HepG2 (cell line): ENCODE measurements around the gene NOTO. TPM values are rescaled to one million over a fixed set of nuclear protein-coding genes. Genes with fewer than 3 reads are reported as not detected.

Source experiments
- BRD4 ChIP-seq: sonication (generic); formaldehyde crosslinking; IDR thresholded peaks from 2 replicates; pipeline ENCODE4 v1.4.0; 2020; ENCODE audit warnings: missing genetic modification reagents
- CREM ChIP-seq, 2 experiments: sonication (generic) in 1 of 2; formaldehyde crosslinking in 1 of 2; IDR thresholded peaks; 2 replicates each; pipeline versions ENCODE4 v1.4.0 to v1.6.1; 2016 to 2020; ENCODE audit warnings: antibody characterized with exemption in 1 of 2, mild to moderate bottlenecking in 1 of 2, missing genetic modification reagents in 1 of 2
- FOXA3 ChIP-seq: IDR thresholded peaks from 2 replicates; pipeline ENCODE4 v1.6.1; 2016; ENCODE audit warnings: missing genetic modification reagents, missing compliant biosample characterization
- HOXD1 ChIP-seq: sonication (generic); formaldehyde crosslinking; IDR thresholded peaks from 2 replicates; pipeline ENCODE4 v1.5.0; 2020; ENCODE audit warnings: missing genetic modification reagents
- ZNF180 ChIP-seq: sonication (generic); formaldehyde crosslinking; IDR thresholded peaks from 2 replicates; pipeline ENCODE4 v1.4.0; 2020; ENCODE audit warnings: low read depth, missing genetic modification reagents, borderline replicate concordance
- polyA plus RNA-seq, 8 experiments: library from polyadenylated mRNA; depleted of rRNA in 3 of 8; stranded (reverse) in 7 of 8; unstranded in 1 of 8; fragments of >200 nt; fragmentation: Illumina TruSeq in 4 of 8; extraction: Trizol in 4 of 8; gene quantifications; 2 replicates each; pipeline versions ENCODE4 v1.2.1 to v1.2.3, GENCODE V29; 2011 to 2016; ENCODE audit warnings: low read depth in 4 of 8, missing spikeins in 1 of 8, mixed read lengths in 1 of 8; ENCODE audit not compliant: insufficient read depth in 1 of 8
- total RNA-seq, 5 experiments: library from RNA; depleted of rRNA; stranded (reverse); fragments of >200 nt; fragmentation: Illumina TruSeq; extraction: Trizol; gene quantifications; 2 replicates each; pipeline ENCODE4 v1.2.3, GENCODE V29; 2016; ENCODE audit warnings: low read depth in 1 of 5
- TF ChIP-seq, protein P1 (sequence below): sonication (generic); formaldehyde crosslinking; IDR thresholded peaks from one replicate; pipeline ENCODE4 v1.5.1; 2020; ENCODE audit warnings: mild to moderate bottlenecking, missing genetic modification reagents; ENCODE audit errors: not compliant biosample characterization
- TF ChIP-seq, protein P2 (sequence below): sonication (generic); formaldehyde crosslinking; IDR thresholded peaks from 2 replicates; pipeline ENCODE4 v1.4.0; 2020; ENCODE audit warnings: mild to moderate bottlenecking, missing genetic modification reagents, borderline replicate concordance

NOTO gene
- total and polyA plus RNA-seq, 2 of the 13 experiments (the other 11 are each of a cell fraction or from before 2014, with no cell fraction given), result not detected

DNA sequence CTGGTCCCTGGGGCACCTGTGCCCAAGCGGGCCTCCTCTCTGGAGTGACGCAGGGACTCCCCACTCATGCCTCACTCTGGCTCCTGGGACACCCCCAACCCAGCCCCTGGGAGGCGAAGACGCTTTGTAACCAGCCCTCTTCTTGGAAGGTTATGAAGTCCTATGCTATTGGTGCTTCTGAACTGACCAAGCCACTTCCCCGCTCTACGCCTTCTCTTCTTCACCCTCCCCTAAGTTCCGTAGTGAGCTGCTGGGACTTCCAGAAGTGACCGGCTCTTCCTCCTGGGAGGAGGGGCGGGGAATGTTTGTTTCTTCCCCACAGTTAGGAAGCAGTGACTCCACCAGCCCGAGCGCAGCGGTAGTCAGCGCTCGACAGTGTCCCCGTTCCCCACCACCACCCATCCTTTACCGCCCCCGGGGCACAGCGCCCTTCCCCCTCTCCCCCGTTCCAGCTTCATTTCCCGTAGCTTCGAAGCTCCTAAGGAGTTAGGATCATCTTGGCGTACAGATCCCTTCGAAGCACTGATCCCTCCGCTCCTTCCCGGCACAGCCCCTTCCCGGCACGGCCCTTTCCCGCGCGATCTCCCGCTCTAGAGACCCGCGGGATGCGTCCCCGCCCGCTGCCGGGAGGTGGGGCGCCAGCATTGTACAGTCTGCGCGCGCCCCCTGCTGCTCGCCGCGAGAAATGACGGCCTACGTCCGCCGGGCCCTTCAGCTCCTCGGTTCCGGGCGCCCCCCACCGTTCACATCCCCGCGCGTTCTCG is 25.3 kb upstream of the NOTO start (continued):
- TF ChIP-seq, protein P1, sequence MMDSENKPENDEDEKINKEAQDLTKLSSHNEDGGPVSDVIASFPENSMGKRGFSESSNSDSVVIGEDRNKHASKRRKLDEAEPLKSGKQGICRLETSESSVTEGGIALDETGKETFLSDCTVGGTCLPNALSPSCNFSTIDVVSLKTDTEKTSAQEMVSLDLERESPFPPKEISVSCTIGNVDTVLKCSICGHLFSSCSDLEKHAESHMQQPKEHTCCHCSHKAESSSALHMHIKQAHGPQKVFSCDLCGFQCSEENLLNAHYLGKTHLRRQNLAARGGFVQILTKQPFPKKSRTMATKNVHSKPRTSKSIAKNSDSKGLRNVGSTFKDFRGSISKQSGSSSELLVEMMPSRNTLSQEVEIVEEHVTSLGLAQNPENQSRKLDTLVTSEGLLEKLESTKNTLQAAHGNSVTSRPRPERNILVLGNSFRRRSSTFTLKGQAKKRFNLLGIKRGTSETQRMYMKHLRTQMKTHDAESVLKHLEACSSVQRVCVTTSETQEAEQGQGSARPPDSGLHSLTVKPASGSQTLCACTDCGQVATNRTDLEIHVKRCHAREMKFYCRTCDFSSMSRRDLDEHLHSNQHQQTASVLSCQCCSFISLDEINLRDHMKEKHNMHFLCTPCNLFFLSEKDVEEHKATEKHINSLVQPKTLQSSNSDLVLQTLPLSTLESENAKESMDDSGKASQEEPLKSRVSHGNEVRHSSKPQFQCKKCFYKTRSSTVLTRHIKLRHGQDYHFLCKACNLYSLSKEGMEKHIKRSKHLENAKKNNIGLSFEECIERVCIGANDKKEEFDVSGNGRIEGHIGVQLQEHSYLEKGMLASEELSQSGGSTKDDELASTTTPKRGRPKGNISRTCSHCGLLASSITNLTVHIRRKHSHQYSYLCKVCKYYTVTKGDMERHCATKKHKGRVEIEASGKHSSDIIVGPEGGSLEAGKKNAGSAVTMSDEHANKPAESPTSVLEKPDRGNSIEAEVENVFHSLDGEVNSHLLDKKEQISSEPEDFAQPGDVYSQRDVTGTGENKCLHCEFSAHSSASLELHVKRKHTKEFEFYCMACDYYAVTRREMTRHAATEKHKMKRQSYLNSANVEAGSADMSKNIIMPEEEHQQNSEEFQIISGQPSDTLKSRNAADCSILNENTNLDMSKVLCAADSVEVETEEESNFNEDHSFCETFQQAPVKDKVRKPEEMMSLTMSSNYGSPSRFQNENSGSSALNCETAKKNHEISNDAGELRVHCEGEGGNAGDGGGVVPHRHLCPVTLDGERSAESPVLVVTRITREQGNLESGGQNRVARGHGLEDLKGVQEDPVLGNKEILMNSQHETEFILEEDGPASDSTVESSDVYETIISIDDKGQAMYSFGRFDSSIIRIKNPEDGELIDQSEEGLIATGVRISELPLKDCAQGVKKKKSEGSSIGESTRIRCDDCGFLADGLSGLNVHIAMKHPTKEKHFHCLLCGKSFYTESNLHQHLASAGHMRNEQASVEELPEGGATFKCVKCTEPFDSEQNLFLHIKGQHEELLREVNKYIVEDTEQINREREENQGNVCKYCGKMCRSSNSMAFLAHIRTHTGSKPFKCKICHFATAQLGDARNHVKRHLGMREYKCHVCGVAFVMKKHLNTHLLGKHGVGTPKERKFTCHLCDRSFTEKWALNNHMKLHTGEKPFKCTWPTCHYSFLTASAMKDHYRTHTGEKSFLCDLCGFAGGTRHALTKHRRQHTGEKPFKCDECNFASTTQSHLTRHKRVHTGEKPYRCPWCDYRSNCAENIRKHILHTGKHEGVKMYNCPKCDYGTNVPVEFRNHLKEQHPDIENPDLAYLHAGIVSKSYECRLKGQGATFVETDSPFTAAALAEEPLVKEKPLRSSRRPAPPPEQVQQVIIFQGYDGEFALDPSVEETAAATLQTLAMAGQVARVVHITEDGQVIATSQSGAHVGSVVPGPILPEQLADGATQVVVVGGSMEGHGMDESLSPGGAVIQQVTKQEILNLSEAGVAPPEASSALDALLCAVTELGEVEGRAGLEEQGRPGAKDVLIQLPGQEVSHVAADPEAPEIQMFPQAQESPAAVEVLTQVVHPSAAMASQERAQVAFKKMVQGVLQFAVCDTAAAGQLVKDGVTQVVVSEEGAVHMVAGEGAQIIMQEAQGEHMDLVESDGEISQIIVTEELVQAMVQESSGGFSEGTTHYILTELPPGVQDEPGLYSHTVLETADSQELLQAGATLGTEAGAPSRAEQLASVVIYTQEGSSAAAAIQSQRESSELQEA (CRISPR knock-in tag), result peak; percentile 48
- TF ChIP-seq HOXD1 (CRISPR knock-in tag), result peak; percentile 67; the same call in 1 of the 2 replicates
- no peak for TF ChIP-seq BRD4 (CRISPR knock-in tag)
- peak; percentile 59 for TF ChIP-seq FOXA3 (CRISPR knock-in tag)
- no peak for TF ChIP-seq ZNF180 (CRISPR knock-in tag)
- TF ChIP-seq CREM (IDR thresholded peaks at IDR 0.05), result no peak
- no peak for TF ChIP-seq CREM (CRISPR knock-in tag; IDR thresholded peaks at IDR 0.05)
- TF ChIP-seq, protein P2, sequence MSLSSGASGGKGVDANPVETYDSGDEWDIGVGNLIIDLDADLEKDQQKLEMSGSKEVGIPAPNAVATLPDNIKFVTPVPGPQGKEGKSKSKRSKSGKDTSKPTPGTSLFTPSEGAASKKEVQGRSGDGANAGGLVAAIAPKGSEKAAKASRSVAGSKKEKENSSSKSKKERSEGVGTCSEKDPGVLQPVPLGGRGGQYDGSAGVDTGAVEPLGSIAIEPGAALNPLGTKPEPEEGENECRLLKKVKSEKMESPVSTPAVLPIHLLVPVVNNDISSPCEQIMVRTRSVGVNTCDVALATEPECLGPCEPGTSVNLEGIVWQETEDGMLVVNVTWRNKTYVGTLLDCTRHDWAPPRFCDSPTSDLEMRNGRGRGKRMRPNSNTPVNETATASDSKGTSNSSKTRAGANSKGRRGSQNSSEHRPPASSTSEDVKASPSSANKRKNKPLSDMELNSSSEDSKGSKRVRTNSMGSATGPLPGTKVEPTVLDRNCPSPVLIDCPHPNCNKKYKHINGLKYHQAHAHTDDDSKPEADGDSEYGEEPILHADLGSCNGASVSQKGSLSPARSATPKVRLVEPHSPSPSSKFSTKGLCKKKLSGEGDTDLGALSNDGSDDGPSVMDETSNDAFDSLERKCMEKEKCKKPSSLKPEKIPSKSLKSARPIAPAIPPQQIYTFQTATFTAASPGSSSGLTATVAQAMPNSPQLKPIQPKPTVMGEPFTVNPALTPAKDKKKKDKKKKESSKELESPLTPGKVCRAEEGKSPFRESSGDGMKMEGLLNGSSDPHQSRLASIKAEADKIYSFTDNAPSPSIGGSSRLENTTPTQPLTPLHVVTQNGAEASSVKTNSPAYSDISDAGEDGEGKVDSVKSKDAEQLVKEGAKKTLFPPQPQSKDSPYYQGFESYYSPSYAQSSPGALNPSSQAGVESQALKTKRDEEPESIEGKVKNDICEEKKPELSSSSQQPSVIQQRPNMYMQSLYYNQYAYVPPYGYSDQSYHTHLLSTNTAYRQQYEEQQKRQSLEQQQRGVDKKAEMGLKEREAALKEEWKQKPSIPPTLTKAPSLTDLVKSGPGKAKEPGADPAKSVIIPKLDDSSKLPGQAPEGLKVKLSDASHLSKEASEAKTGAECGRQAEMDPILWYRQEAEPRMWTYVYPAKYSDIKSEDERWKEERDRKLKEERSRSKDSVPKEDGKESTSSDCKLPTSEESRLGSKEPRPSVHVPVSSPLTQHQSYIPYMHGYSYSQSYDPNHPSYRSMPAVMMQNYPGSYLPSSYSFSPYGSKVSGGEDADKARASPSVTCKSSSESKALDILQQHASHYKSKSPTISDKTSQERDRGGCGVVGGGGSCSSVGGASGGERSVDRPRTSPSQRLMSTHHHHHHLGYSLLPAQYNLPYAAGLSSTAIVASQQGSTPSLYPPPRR, result peak; percentile 70; the same call in 1 of the 2 replicates
